LNCAP (cell line): Measurements from ENCODE around the gene LELP1.

Source experiments
- CTCF ChIP-seq: fragments of 450-650 bp; IDR thresholded peaks from 2 replicates; pipeline ENCODE4 v1.5.1; 2017; ENCODE audit warnings: mild to moderate bottlenecking

Gene LELP1

GRCh38 chr1:153248176-153248879, 45.1 kb downstream of the LELP1 start:
- no peak for TF ChIP-seq CTCF

GRCh38 chr1:153250166-153250565, 46.9 kb downstream of the LELP1 start:
- TF ChIP-seq CTCF = no peak

- no peak for TF ChIP-seq CTCF
Measured at GRCh38 chr1:153251087-153251486, 47.9 kb downstream of the LELP1 start.

- no peak for TF ChIP-seq CTCF
Measured at GRCh38 chr1:153251562-153251961, 48.3 kb downstream of the LELP1 start.

GRCh38 chr1:153251988-153252387, 48.8 kb downstream of the LELP1 start:
- no peak for TF ChIP-seq CTCF

GRCh38 chr1:153253076-153253475, 49.8 kb downstream of the LELP1 start:
- TF ChIP-seq CTCF = no peak

- no peak for TF ChIP-seq CTCF
Measured at GRCh38 chr1:153253693-153254092, 50.5 kb downstream of the LELP1 start.
